ENCODE data around the gene RNF217.

DNA sequence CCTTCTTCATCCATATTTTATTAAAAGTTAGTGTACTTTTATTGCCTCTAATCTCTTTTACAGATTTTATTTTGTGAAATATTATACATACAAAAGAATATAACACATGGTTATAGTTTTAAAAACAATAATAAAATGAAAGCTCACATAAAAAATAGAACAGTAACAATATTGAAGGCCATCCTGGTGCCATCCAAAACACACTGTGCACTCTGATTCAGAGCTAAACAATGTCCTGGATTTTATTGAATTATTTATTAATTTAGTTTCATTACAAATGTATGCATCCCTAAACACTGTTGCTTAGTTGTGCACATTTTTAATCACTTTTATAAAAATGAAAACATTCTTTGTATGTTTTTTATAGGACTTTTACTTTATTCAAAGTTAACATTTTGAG lies 32.9 kb downstream of the RNF217 start:
- TF ChIP-seq CTCF (IDR thresholded peaks at IDR 0.05) (no peak), TP53 (CRISPR knock-in tag; IDR thresholded peaks at IDR 0.05) (no peak), OVOL2 (CRISPR knock-in tag; IDR thresholded peaks at IDR 0.05; ENCODE audit: borderline replicate concordance) (no peak), HMGXB4 (CRISPR knock-in tag; IDR thresholded peaks at IDR 0.05) (no peak), TEAD4 (CRISPR knock-in tag; IDR thresholded peaks at IDR 0.05) (no peak), ZNF138 (CRISPR knock-in tag; conservative IDR thresholded peaks at IDR 0.05) (no peak), RELA (CRISPR knock-in tag; IDR thresholded peaks at IDR 0.05; ENCODE audit: borderline replicate concordance) (no peak), NR1H2 (CRISPR knock-in tag; IDR thresholded peaks at IDR 0.05) (no peak), JUN (CRISPR knock-in tag; IDR thresholded peaks at IDR 0.05) (no peak), TCF7 (CRISPR knock-in tag; IDR thresholded peaks at IDR 0.05; ENCODE audit: low read depth) (no peak)

All from WTC11 (cell line).